ENCODE results near the gene TMEM260. TPM values are rescaled to one million over a fixed set of nuclear protein-coding genes. Genes with fewer than 3 reads are reported as not detected.
A peak's percentile ranks its signal among the peaks of the same experiment; 100 is the strongest.

Gene TMEM260
- total RNA-seq, result 6.8 TPM
- long read RNA-seq, partial matches to known transcripts, result 0 of 5 reads
- long read RNA-seq, other reads (novel, unspliced or antisense), result 3 of 5 reads

DNA sequence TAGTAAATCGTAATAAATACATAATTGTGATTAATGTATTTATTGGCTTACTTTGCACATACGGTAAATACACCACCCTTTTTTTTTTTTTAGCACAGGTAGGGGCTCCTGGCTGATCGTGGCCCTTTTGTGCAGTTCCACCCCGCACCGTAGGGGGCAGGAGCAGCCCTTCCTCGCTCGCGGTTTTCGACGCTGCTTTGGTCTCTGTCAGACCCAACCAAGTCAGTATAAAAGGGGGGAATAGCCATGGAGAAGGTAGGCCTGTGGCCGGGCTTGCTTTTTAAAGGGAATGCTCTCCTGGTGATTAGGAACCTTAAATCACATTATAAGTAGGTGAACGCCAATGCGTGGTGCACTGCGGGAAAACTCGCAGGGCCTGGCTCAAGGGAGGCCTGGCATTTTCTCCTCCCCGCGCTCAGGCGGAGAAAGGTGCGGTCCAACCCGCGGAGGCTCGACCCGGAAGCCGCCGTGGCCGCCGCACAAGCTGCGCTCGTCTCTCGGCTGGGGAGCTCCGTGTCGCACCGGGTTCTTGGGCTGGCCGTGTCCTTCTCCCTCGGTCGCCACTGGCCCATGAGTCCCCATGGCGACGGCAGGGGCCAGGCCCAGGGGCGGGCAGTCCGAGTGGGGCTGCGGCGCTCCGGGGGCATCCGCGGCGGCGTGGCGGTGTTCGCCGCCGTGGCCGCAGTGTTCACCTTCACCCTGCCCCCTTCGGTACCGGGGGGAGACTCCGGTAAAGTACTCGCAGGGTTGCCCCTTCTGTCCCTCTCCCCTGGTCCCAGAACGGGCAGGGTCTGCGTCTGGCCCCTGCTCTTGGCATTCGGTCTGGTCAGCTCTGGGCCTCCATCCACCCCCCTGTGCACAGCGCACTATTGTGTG is at the start of gene TMEM260:
TMEM260 (plus strand) TSS at position 454 of the 876 bp plus-strand sequence; CDS start at position 571, 117 bp downstream.
- DNase-seq (ENCODE audit: low spot score), result peak; percentile 95
- intact Hi-C loops (cut with DNase I), result loop anchor here (10.0 kb wide), 1 partner anchor 85 kb away; no protein-coding TSS in a partner anchor

- intact Hi-C loops (cut with DNase I), result no loop called here
- no peak for DNase-seq (ENCODE audit: low spot score)
Measured at GRCh38 chr14:56532546-56532945, 47.1 kb upstream of the TMEM260 start.

DNA sequence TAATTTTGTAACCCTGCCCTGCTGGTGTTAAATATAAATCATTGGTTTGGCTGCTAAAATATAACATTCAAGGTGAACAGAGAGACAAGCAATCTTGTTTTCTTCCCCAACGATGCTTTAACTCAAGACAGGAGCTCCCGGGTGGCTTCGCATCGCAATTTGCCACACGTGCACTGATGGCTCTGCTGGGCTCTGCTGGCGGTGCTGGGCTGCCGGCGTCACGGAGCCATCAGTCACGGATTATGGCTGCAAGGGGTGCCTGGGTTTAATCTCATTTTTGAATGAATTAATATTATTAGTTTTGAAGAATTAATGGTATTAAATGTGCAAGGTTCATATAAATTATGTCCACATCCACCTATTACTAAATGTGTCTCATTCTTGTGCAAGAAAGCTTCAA is 44.9 kb upstream of the TMEM260 start:
- intact Hi-C loops (cut with DNase I), result no loop called here
- no peak for DNase-seq (ENCODE audit: low spot score)

GRCh38 chr14:56539862-56540261 is 39.7 kb upstream of the TMEM260 start:
- DNase-seq (ENCODE audit: low spot score), result no peak
- intact Hi-C loops (cut with DNase I), result no loop called here

DNA sequence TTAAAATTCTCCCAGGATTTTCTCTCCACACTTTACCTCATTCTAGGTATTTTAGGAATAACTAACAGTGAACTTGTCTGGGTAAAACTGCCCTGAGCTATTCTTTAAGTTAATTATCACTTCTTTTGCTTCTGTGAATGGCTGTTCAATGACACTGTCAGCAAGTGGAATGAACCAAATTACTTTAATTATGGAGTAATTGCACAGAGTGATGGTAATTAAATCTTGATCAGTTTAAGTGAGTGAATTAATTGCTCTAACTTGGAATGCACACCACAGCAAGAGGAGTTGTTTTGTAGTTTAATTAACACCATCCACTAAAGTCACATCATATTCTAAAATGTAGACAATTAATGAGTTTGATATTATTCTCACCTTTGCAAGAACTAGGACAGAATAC is 36.2 kb upstream of the TMEM260 start:
- DNase-seq (ENCODE audit: low spot score), result no peak
- intact Hi-C loops (cut with DNase I), result no loop called here

DNA sequence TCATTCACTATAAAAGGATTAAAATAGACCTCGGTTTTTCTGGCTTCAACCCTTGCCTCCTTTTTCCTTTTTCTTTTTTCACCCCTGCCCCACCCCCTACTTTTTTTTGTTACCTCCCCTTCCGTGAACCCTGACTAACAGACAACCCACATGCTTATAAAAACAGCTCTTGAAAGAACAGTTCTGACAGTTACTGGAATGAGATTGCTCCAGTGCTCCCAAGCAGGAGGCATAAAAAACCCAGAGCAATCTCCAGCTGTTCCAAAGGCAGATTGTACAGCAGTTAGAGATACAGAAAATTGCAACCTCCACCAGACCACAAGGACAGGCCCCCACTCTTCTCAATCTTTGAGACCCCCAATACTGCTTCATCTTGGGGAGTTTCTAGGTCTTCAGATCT is 29.9 kb upstream of the TMEM260 start:
- no peak for DNase-seq (ENCODE audit: low spot score)
- intact Hi-C loops (cut with DNase I), result no loop called here

GRCh38 chr14:56552615-56553014 is 27.0 kb upstream of the TMEM260 start:
- no peak for DNase-seq (ENCODE audit: low spot score)
- intact Hi-C loops (cut with DNase I), result no loop called here

DNA sequence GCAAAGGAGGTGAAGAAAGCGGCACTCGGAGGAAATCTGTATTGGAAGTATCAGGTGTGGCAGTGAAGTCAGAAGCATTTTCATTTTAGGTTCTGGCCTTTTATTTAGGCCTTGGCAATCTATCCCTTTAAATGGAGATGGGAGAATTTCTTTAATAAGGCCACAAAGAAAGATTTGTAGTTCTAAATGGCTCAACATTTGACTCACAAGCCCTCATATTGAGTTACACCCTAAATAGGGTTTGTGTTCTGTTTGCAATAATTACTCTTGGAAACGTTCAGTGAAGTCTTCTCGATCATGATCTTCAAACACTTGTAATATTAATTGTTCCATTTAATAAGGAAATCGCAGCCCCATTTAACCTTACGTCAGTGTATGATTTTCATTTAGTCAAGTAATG is 25.3 kb upstream of the TMEM260 start:
- DNase-seq (ENCODE audit: low spot score), result no peak
- intact Hi-C loops (cut with DNase I), result no loop called here

- intact Hi-C loops (cut with DNase I), result no loop called here
Measured at GRCh38 chr14:56555921-56556570, 23.6 kb upstream of the TMEM260 start.

GRCh38 chr14:56559182-56559581 is 20.4 kb upstream of the TMEM260 start:
- no peak for DNase-seq (ENCODE audit: low spot score)
- intact Hi-C loops (cut with DNase I), result no loop called here

More at GRCh38 chr14:56555921-56556570, 23.6 kb upstream of the TMEM260 start:
- DNase-seq (ENCODE audit: low spot score), result no peak

DNA sequence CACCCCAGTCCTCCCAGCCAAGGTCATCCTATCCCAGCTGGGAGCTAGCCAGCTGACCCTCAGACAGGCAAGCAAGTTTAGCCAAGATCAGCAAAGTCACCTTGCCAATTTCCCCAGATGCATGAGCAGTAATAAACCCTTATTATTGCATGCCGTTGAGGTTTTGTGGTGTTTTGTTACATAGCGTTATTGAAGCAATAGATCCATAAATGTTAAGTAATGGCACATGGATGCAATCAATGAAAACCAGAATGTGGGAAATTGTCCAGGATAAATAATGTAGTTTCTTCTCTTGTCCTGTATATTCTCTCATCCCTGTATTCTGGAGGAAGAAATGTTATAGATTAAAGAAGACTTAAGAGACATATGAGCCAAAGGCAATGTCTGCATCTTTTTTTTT is 18.0 kb upstream of the TMEM260 start:
- intact Hi-C loops (cut with DNase I), result no loop called here
- DNase-seq (ENCODE audit: low spot score), result no peak

- intact Hi-C loops (cut with DNase I), result no loop called here
- no peak for DNase-seq (ENCODE audit: low spot score)
Measured at GRCh38 chr14:56562883-56563282, 16.7 kb upstream of the TMEM260 start.

- intact Hi-C loops (cut with DNase I), result no loop called here
- DNase-seq (ENCODE audit: low spot score), result no peak
Measured at GRCh38 chr14:56569174-56569573, 10.4 kb upstream of the TMEM260 start.

DNA sequence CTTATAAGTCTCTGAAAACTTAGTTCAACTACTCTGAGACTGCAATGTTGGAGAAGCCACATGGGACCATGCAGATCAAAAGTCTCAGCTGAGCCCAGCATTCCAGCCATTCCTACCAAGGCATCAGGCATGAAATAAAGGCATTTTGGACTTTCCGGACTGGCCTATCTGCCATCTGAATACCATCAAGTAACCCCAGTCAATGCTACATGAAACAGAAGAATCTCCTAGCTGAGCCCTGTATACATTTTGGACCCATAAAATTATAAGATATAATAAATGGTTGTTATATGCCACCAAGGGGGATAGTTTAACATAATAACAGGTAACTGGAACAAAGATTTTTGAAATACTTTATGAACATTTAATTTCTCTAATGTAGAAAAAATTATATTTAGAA is 9.3 kb upstream of the TMEM260 start:
- DNase-seq (ENCODE audit: low spot score), result no peak
- intact Hi-C loops (cut with DNase I), result loop anchor here (10.0 kb wide), 1 partner anchor 75 kb away; no protein-coding TSS in a partner anchor

DNA sequence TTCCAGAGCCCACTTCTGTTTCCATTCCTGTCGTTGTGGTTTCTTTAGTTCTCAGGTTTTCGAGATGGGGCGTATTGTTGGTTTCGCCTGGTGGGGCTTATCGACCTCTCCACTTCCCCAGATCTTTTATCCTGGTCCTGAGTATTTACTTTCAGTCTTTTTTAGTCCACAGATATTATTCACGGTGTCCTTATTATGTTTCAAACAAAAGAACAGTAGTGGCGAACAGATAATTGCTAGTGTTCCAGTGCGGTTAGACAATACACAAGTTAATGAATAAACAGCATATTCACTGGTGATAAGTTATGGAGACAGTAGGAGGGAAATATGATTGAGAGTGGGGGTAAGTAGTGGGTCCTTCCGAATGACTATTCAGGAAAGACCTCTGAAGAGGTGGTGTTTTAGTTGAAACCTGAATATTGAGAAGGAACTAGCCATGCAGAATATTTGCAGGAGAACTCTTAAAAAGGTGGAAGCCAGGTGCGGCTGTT is 668 bp downstream of the TMEM260 start:
- intact Hi-C loops (cut with DNase I), result no loop called here
- DNase-seq (ENCODE audit: low spot score), result no peak

GRCh38 chr14:56581041-56581727 is 1.6 kb downstream of the TMEM260 start:
- intact Hi-C loops (cut with DNase I), result no loop called here
- no peak for DNase-seq (ENCODE audit: low spot score)

GRCh38 chr14:56585461-56586084 is 6.0 kb downstream of the TMEM260 start:
- intact Hi-C loops (cut with DNase I), result no loop called here
- DNase-seq (ENCODE audit: low spot score), result no peak

DNA sequence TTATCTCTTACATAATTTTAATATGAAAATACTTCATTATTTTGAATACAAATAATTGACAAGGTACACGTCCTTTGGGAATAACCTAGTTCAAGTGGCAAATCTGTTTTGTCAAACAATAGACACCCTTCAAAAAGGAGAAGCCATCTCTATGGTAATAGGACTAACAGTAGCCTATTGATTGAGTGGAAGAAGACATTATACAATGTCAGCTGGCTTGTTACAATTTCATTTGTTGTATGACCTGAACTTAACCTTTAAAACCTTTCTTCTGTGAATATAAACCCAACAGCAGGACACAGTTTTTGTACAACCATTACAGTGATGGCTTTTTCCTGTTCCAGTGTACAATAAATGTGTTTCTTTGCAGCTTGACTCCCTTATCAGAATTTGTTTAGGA is 8.1 kb downstream of the TMEM260 start:
- no peak for DNase-seq (ENCODE audit: low spot score)
- intact Hi-C loops (cut with DNase I), result no loop called here

DNA sequence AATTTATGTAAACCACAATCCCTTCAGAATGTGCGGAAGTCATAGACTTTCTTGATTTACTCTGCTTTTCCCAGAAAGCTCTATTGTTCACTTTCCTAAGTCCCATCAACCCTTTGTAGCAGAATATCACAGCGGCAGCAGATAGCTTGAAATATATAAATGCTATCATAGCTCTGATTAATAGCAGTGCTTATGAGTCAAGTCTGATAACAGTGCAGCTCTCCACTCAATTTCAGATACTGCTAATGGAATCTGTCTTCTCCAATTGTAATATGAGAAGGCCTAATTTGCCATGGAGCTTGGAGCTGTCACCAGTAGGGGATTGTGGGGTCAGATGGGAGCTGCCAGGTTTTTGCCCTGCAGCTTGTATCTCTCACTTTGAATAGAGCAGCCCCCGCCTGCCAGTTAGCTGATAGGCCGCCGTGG is 10.9 kb downstream of the TMEM260 start:
- intact Hi-C loops (cut with DNase I), result no loop called here
- no peak for DNase-seq (ENCODE audit: low spot score)
